Glomerular visceral epithelial cell (primary cell): ENCODE measurements around the gene WDR6.
A peak's percentile ranks its signal among the peaks of the same experiment; 100 is the strongest.

Experiments used
- DNase-seq: peaks from one replicate; pipeline ENCODE4 v3.0.0-alpha.2; 2016; ENCODE audit errors: extremely low spot score

WDR6 gene

DNA sequence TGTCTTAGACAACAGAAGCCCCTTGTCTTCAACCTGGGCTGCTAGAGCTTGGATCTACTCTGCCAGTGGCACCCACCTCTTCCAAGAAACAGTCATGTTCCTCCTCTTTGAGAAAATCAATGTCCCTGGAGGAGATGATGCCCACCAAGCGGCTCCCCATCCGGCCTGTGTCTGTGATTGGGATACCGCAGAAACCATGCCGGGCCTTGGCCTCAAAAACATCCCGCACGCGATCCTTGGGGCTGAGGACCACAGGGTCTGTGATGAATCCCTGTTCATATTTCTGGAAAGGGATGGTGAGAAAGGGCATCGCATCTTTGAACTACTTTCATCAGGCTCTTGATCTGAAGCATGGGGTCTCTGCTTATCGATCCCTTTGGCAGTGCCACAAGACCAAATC lies 20.4 kb downstream of the WDR6 start:
- DNase-seq: no peak

DNA sequence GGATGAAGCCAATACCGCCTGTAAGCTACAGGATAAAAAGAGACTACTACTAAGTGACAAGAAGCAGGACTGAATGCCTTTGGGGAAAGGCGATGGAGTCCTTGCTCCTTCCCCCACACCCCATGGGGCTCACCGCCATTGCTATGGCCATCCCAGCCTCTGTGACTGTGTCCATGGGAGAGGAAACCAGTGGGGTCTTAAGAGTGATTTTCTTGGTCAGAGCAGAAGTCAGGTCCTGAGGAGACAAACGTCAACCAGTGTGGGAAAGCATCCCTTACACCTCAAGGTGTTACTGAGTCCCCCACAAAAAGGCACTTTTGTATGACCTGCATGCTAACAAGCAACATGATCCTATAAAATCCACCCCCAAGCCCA lies 21.1 kb downstream of the WDR6 start:
- DNase-seq: no peak

DNA sequence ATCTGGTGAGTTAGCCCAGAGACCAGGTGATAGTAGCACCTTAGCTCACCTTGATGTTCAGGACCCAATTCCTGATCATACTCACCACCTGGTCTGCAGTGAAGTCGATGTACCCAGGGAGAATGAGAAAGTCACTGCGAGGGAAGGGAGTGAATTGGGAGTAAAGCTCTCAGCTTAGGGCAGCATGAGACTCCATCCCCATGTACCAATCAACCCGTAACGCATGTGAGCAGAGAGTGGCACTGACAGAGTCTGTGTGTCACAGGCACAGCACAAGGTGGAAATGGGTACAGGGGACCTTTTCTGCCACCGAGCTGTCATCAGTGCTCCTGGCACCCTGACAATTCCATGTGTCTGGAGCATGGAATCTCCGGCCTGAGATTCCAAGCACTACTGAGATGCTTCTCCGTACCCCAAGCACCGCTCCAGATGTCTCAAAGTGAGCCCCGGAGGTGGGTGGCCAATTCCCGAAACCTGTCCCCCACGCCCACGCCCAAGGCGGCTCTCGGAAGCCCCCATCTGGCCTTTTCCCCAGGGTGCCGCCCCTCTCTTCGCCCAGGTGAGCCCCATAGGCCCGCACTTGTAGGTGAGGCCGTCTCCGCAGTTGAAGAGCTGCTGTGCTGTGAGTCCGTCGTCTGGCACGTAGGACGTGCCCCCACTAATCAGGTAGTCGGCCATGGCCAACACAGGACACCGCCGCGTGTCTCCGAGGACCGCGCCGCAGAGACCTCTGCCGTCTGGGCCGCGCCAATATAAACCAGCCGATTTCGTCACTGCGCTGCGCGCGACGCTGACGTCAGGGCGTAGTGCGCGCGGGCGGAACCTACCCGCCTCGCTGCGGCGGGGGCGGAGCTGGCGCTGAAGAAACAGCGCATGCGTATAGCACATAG lies 21.7 kb downstream of the WDR6 start, which contains the start of gene IMPDH2:
Gene IMPDH2 (minus strand): TSS at position 726 of the 890 bp plus-strand sequence. CDS start 48 bp downstream, at position 678.
- peak; percentile 93 for DNase-seq

DNA sequence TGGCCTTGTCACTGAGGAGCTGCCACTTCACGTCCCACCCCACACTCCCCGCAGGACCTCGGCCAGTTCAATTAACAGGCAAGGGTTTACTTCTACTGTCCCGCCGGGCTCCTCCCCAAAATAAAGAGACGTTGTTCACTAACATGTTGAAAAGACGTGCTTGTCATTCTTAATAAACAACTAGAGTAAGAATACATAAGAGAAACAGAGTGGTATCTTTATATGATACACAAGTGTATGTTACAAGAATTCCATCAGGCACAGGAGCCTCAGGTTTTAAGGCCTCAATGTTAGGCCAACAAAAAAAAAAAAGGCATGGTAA lies 22.3 kb downstream of the WDR6 start:
- DNase-seq: no peak

DNA sequence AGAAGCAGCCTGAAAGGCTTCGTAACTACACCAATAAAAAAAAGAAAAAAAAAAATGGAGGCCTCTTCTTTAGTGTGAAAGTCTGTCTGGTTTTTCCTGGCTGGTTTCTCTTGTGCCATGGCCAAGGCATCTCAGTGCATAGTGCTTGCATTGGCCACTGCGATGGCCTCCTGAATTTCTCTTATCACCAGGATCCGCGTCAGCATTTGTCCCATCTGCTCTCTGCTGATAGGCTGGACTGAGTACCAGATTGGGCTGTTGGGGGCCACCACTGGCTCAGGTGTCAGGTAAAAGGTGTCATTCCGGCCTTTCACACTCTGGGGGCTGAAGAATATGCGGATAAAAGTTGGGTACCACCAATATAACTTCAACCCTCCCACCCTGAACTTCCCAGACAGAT lies 23.1 kb downstream of the WDR6 start:
- DNase-seq: no peak

DNA sequence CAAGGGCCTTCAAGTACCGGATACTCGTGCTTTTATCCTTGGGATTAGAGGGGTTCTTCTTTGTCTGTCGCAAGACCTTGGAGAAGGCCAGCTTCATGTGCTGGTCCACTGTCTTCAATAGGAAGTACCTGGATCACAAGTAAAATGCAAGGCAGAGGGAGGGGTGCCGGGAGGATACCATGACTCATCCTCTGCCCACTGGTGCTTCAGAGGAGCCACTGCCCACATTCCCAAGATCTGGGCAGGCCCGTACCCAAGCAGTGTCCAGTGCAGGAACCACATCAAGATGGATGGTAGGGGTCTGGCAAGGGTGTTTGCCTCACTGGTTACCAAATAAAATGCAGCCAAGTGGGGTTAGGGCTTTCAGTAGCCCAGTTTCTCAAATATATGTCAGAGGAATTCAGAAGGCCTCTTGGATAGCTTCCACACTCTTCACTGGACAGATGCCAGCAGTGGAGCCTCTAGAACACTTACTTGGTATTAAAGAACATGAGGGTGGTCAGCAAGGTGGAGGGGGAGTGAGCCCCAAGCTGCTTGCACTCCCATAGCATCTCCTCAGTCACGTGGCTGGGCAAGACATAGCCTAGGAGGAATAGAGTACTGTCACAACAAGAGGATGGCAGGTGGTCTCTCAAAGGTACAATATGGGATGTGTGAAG lies 25.6 kb downstream of the WDR6 start:
- DNase-seq: peak; percentile 42

DNA sequence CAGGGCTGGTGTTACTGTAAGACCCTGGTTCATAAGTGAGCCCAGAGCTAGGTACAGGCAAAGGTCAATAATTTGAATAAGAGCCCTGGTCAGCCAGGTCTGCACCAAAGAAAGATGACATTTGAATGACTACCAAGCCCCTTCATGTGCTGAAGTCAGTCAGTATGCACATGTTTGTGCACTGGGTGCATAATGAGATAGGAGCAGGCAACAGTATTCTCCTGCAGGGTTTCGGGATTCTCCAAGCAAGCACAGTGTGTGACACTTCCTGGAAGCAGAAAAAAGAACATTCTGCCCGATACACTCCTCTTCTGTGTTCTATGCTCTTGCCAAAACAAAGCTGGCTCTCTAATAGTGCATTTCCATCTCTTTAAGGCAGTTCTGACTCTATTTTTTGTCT lies 27.5 kb downstream of the WDR6 start:
- no peak for DNase-seq

DNA sequence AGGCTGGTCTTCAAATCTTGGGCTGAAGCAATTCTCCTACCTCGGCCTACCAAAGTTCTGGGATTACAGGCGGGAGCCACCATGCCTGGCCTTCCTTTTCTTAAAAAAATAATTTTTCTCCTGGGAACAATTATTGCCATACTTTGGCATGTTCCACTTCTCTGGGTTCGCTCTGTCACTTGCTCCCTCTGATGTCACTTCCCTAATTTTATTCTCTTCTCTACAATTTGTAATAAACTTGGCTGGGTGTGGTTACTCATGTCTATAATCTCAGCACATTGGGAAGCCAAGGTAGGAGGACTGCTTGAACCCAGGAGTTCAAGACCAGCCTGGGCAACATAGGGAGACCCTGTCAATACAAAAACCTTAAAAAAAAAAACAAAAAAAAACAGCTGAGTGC lies 28.1 kb downstream of the WDR6 start:
- no peak for DNase-seq

DNA sequence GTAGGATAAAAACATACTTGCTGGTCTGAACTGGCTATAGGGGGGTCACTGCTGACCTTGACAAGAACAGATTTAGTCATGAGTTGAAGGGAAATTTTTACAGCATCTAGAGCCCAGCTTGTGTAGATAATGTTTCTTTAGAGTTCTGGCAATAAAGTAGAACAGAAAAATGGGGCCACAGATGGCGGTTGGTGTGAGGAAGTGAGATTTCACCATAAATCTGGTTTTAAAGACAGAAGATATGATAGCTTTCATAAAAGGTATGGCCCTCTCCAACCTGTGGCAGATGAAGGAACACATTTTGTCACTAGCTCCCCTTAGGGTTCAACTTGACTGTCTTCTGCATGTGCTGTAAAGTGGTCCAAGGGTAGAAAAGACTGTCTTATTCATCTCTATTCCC lies 46.4 kb downstream of the WDR6 start:
- no peak for DNase-seq

DNA sequence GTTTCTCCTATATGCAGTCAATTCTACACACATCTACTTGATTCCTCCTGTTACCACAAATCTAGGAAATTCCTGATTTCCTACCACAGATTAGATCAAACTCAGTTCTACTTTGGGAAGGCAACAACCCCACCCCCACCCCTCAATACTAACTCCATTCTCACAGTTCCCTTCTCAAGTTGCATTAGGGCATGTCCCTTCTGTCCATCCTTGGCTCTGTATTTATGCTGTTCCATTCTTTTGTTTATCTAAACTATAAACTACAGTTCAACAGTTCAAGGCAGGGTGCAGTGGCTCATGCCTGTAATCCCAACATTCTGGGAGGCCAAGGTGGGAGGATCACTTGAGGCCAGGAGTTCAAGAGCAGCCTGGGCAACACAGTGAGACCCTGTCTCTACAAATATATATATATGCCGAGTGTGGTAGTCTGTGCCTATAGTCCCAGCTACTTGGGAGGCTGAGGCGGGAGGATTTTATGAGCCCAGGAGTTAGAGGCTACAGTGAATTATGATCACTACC lies 47.2 kb downstream of the WDR6 start:
- no peak for DNase-seq

DNA sequence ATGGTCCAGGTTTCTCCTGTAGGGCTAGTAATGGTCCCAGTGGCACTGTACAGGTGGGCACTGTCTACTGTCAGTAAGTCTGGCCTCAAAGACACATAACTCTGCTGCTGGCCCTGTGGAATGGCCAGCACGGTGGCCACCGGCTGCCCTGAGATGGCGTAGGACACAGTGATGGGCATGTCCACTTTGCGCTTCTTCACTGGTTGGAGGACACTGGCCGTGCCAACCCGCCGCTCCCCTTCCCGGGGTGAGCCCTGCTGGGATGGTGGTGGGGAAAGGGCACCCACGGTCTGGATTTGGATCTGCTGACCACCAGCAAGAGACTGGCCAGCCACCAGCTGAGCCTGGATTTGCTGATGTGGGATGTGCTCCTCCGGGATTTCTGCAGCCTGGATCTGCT lies 50.1 kb downstream of the WDR6 start:
- DNase-seq: no peak

DNA sequence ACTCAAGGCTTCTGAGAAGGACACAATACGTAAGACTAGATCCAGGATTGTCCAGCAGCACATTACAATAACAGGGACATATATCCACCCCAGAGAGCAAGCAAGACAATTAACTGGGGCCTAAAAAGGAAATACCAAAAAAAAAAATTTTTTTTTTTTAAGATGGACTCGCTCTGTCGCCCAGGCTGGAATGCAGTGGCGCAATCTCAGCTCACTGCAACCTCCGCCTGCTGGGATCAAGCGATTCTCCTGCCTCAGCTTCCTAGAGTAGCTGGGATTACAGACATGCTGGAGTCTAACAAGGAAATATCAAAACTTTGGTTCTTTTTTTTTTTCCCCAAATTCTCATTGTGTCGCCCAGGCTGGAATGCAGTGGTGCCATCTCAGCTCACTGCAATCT lies 50.8 kb downstream of the WDR6 start:
- peak; percentile 7 for DNase-seq
